GOT3 (cell line): ENCODE results near the gene MGLL.
A peak's percentile ranks its signal among the peaks of the same experiment; 100 is the strongest.

ENCODE experiments used
- DNase-seq: peaks from one replicate; lab custom pipeline; 2025; ENCODE audit warnings: mixed read lengths; lab: John Stamatoyannopoulos, UW

MGLL gene

DNA sequence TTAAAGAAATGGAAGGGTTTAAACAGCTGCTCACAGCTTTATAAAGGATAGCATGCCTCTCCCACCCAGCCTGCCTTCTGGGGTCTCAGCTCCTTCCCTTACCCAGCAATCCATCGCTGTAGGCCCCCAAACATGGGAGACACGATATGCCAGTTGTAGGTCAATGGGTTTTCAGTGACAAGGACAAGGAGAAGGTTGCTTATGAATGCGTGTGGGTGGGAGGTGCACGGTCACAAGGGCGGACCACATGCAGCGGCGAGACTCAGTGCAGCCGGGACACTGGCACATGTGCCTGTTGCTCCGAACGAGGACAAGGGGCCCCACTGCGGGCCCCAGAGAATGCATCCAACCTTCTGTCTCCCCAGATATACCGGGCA is 67.0 kb downstream of the MGLL start:
- no peak for DNase-seq

DNA sequence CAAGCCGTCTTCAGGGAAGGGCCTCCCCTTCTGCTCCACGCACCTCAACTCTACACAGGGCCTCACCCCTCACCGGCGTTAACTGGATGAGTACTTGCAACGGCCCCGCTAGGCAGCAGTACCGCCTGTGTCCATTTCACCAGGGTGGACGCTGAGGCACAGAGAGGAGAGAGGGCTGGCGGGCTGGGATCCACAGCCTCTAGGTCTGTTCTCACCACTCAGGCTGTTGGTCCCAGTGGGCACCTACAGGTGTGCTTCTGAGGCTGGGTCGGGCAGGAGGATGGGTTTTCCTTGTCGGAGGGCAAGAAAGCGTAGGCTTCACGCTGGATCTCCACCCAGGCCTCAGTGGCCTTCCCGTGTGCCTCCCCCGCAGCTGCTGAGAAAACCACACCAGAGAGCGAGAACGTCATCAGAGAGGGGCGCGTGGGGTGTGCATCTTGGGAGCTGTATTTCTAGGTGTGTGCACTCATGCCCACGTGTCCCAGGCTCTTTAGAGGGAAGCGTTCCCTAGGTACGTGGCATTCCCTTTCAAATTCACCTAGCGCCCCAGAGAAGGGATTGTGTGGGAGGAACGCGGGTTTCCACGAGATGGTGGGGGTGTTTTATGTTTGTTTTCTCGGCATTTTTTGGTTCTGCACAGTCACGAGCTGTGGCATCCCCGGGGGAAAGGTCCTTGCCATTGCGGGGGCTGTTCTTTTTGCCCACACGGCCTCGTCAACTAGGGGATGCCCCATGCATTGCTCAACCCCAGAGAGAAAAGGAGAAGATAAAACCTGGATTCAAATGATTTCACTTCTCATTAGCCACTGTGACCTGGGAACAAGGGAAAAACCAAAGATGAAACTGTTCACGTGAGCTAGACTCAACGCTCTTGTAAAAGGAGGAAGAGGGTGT is 67.7 kb downstream of the MGLL start:
- no peak for DNase-seq

DNA sequence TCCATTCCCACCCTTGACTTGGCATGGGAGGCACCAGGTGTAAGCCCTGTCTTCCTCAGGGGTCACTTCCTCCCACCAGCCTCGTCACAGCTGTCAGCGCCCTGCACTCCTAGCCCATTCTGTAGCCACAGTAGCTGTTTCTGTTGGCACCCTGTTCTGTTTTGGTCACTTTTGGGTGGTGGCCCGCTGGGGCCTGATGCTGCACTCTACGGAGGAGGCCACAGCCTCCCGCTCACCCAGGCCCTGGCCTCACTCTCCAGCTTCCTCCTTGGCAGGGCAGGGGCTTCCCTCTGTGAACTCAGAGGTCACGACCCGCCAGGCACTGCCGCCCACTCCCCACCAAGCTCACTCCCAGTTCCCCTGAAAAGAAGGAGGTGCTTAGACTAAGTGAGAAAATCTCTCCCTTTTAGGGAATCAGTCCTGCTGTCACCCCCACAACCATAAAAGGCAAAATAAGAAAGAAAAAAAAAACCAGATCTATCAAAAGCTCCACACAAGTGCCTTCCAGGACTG is 68.4 kb downstream of the MGLL start:
- DNase-seq, result no peak

DNA sequence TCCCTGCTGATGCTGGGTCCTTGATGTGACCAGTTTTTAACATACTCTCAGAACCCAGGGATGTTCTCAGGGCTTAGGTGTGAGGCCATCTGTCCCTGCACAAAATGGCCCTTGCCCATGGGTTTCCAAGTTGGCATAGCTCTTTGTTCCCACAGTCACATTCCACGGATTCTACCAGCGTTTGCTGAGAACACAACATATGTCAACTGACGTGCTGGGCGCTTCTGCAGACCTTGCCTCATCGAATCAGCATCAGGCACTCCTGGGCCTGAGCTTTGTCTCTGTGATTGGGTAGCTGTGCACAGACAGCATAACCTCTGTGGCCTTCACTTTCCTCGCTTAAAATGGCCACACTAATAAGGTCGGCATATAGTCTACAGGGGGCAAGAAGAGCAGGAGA is 69.0 kb downstream of the MGLL start:
- DNase-seq, result no peak

DNA sequence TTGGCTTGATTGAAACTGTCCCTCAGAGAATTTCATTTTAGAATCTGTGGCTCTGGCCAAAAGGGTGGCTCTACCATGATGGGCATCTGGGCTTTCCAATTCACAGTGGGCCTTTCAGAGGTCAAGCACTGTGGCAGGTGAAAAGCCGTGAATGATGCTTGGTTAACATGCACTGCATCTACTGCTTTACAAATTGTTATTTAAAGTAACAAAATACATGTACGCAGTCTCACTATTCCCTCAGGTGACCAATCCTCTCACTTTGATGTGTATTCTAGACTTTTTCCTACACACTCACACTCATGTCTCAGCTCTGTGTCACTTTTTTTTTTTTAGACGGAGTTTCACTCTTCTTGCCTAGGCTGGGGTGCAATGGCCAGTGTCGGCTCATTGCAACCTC is 70.5 kb downstream of the MGLL start:
- no peak for DNase-seq

DNA sequence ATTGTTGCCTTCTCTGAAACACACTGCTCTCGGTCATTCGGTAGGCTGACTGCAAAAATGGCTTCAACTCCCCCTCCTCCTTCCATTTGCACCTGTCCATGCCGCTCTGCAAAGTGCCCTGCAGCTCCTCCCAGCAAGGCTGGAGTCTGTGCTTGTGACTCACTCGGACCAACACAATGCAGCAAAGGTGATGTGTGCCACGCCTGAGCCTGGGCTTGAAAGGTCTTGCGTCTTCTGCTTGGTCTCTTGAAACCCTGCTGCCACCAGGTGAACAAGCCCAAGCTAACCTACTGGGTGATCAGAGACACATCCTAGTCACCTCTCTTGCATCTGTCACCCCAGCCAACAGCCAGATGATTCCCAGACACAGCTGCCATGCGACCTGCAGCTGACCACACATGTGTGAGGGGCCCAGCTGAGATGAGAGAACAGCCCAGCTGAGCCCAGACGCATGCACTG is 71.1 kb downstream of the MGLL start:
- DNase-seq, result no peak

DNA sequence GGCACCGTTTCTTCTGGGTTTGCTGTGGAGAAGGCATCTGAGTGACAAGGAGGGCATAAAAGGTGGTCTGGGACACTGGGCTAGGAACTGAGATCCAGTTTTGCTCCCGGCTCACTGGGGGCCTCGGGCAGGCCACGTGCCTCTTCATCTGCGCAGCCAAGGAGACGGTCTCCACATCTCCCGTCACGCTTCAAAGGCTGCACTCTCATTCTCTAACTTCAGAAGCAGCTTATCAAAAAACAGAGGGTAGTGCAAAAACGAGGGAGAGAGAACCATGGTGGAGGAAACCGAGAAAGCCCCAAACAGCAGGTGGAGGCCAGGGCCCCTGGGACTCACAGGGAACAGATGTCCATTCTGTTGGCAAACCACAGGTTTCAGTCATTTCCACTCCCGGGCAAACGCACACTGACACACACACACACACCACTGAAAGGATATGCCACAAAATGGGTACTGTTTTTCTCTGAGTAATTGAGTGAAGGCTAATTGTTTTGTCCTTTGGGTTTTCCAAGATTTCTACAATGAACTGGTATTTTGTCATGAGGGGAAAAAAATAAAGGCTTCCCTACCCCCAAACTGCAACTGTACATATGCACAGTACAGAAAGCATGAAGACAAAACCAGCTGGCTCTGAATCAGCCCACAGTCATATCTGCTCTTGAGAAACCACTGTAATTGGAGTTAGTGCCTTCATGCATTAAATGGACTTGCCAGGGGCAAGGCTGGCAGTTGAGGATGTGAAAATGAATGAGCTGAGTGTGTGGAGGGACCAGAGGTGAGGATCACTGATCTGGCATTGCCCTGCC is 71.9 kb downstream of the MGLL start:
- DNase-seq, result no peak

DNA sequence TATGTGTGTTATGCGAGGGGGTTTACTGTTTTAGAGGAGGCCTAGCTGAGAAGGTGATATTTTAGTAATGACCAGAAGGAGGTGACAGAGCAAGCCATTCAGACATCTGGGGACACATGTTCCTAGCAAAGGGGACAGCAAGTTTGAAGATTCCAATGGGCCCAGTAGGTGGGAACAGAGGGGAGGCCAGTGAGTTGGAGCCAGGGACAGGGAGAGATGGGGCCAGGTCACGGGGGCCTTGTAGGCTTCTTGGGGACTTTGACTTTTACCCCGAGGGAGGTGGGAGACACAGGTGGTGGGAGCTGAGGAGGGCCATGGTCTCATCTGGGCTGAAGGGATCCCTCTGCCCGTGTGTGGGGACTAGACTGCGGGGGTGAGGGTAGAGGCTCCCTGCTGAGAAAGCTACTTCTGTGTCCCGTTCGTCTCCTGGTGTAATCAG is 72.5 kb downstream of the MGLL start:
- no peak for DNase-seq

DNA sequence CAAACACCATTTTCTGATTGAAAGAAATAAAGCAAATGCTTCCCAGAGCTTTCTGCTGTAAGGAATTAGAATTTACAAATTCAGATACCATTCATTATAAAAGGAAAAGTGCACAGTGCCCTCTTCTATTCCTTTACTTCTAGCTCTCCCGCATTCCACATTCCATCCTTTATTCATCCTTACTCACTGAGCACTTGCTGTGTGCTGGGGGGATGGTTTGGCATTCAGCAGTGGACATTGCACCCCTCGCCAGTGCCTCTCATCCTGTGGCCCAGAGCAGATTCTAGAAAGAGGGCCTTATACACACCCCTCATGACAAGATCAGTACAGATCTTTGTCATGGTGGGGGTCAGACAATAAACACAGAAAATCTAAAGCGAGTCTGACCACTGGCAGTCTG is 73.0 kb downstream of the MGLL start:
- no peak for DNase-seq

DNA sequence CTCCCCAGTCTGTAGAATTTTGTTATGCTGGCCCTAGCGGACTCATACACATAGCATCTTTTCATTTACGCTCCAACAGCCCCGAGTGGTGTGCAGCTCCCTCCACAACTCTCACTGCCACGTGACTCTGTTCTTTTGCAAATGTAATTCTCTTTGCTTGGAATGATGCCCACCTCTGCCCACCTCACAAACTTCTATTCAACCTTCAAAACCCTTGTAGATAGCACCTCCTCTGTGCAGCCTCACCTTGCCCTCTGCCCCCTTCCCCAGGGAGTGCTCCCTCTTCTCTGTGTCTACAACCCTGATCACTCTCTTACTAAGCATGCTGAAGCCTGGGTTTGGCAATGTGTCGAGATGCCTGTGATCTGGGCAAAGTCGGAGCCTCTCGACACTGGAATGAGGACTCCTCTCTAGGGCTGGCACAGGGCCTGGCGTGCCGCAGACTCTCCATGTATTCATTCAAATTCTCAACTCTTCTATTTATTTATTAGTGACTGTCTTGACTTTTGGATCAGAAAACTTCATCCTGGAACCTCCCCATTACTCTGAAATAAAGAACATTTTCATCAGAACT is 73.5 kb downstream of the MGLL start:
- no peak for DNase-seq

DNA sequence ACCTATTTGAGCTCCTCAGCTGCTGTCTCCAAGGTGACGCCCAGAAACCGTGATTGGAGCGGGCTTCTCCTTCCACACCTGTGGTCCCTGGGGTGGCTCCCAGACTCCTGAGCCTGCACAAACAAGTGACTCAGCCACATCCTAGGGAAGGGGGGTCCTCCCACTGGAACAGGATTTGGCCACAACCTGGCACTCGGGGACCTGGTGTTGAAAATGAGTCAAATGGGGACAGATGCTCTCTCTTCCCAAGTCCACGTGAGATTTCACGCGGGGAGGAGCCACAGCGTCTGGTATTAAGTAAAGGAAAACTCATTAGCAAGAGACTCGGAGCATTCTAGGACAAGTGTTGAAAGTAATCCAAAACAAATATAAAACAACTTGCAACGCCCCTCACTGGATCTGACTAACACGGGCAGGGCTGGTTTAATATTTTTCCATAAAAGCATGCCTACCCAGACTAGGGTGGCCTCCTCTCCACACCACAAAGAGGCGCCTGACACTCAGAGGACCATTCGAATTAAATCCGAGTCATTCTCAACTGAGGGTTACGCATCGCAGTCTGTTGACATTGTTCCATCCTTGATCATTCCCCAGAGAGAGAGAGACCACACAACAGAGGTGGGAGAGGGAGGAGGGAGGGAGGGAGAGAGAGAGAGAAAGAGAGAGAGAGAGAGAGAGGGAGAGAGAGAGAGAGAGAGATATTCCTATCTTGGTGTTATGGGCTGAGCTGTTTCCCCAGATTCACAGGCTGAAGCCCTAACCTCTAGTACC is 74.4 kb downstream of the MGLL start:
- peak; percentile 31 for DNase-seq

DNA sequence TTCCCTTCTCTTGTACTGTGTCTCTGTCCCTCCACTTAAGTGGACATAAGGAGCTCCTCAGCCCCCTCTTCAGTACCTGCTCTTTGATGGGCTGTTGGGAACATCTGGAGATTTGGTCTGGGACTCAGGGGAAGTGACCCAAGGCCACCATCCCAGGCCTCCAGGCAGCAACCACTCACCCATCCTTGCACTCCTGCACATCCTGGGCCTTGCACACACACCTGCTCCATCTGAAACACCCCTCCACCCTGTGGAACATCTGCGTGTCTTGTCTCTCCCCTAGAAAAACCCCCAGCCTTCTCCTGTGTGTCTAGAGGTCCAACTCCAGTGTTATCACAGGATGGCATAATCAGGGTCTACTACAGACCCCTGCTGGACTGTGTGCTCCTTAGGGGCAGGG is 75.2 kb downstream of the MGLL start:
- no peak for DNase-seq

DNA sequence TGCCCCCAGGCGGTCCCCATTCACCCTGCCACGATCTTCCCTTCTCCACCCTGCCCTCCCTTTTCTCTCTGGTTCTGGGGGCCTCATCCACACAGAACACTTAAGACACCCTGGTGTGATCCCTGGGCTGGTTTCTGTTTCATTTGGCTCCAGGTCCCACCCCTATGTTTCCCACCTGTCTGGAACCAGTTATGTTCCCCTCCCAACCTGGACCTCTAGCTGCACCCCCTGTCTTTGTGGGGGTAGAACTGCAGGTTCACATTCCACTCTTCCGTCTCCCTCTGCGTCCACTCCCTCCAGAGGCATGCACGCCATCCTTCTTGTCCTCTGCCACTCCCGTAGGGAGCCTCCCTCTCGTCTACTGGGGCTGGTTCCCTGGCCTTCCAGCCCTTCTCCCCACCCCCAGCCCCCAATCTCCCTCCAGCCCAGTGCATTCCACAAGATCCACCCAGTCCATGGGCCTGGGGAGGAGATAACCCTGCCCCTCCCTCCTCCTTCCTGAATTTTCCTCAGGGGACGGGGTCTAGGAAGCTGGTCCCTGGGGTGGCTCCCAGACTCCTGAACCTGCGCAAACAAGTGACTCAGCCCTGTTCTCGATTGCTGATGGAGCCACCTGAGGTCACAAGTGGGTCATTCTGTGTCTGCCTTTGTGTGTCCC is 75.8 kb downstream of the MGLL start:
- no peak for DNase-seq

DNA sequence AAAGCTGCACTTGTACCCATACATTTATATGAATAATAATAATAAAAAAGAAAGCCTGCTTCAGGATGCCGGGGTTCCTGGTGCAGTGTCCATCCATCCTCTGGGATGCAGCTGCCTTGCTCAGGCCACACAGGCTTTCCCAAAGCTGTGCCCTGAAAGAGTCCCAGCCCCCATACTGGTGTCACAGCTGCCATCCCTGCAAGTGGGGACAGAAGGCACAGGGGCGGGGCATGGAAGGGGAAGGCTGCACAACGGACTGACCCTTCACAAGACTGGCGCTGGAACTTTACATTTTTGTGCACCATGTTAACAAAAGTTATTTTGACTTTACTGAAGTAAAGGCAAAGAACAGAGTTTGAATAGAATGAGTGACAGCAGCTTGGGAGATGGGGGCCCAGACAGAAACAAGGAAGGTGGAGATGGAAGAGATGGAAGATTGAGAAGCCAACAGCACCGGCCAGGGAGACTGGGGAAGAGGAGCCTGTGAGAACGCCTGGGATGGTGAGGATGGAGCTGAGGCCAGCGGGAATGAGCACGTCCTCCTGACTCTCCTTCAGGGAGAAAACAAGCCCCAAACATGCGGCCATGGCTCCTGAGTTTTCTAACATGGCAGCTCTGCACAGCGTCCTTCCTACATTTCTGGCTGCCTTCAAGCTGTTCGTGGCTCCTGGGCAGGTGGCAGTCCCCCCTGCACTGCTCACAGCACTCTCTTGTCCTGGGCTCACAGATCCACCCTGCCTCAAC is 76.5 kb downstream of the MGLL start:
- no peak for DNase-seq

DNA sequence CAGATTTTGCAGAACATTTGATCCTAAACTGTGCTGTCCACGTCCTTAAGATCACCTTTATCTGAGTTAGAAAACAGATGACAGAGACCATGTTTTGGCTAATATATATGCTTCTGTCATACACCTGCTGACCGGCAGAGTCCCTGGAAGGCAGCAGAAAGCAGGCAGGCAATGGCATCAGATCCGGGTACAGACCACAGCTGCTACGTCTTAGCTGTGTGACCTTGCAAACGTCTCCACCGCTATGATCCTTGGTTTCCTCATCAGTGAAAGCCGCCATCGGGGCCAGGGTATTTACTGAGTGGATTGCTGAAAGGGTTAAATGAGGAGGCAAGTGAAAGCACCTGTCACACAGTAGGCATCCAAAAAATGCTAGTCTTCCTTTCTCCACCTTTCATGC is 77.4 kb downstream of the MGLL start:
- no peak for DNase-seq

DNA sequence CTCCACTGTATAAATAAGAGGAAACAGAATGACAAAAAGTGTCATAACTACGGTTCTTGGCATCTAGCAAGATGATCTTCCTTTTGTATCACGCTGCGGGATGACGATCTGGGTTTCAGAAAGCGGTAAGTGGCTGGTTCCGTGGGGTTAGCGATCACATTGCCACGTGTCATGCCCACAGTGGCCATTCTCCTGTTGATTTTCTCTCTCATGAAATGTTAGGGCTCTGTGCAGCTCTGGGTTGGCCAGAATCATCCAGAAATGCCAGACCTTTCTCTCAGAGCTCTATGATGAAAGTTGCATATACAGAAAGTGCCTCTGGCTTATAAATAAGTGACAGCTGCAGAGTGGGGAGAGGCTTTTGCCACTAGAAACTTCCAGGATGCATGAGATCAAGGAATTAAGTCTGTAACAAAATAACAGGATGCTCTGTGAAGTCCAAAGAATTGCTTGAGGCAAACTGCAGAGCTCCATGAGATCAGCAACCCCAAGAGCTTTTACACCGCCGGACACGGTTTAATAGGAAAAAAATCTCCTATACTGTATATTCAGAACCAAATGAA is 78.0 kb downstream of the MGLL start:
- no peak for DNase-seq

DNA sequence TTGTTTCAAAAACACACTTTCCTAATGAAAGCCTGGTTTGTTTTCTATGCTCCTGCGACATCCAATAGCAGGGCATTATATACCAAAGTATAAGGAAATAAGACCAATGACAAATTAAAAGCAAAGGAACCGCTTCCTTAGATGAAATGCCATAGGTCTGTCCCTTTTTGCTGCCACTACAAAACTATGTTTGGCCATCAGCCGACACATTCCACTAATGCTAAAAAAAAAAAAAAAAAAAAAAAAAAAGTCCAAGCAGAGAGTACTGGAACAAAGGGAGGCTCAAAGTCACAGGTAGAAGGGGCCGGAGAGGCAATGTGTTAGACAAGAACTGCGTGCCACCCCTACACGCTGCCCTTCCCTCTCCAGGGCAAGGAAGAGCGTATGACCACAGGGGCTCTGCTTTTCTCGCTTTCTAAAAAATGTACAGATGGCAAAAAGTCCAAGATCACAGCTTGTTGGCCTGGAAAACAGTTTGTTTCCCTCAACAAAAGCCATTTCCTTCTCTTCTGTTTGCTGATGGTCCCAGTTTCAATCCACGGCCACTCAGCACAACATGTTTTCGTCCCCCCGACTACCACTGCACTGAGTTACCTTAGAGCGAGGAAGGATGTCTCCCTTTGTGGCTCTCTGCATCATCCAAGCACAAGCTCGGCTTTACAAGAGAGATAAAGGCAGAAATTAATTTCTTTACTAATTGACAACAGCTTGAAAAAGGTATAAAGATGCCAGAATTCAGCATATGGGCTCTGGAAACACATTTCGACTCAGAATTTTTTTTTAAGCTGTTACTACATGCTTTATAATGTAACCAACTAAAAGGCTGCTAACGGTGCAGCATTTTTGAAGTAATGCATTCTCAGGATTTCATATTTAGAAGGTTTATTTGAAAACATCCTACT is 78.7 kb downstream of the MGLL start:
- no peak for DNase-seq

DNA sequence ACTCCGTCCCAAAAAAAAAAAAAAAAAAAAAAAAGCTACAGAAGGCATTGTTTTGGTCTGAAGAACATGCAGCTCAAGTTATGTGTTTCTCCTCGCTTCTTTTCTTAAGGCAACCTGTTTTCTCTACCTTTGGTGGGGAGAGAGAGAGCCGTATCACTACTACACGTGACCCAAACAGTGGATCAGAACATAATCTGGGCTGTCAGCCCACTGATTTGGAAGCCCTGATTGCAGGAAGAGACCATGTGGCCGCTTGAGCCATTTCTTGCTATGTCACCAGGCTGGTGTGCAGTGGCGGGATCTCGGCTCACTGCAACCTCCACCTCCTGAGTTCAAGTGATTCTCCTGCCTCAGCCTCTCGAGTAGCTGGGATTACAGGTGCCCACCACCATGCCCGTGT is 79.7 kb downstream of the MGLL start:
- no peak for DNase-seq

DNA sequence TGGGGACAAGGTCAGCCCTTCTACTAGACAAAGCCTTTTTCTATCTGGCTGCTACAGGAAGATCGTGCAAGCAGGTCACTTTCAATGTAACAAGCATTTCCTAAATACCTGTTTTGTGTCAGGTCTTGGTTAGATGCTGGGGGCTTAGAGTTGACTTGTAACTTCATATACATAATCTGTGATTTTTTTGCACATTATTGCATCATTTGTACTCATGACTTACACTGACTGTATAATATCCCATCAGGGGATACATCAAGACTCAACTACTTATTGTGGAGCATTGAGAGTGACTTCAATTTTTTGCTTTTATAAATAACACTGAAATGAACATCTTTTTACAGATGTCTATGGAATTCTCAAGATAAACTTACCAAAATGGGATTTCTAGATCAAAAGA is 80.6 kb downstream of the MGLL start:
- no peak for DNase-seq
